ENCODE data around the gene GAGE10. TPM values are rescaled to one million over a fixed set of nuclear protein-coding genes. Genes with fewer than 3 reads are reported as not detected.
A peak's percentile ranks its signal among the peaks of the same experiment; 100 is the strongest.

The GAGE10 gene
- total and polyA plus RNA-seq, 4 experiments from 2014 or later = not detected

DNA sequence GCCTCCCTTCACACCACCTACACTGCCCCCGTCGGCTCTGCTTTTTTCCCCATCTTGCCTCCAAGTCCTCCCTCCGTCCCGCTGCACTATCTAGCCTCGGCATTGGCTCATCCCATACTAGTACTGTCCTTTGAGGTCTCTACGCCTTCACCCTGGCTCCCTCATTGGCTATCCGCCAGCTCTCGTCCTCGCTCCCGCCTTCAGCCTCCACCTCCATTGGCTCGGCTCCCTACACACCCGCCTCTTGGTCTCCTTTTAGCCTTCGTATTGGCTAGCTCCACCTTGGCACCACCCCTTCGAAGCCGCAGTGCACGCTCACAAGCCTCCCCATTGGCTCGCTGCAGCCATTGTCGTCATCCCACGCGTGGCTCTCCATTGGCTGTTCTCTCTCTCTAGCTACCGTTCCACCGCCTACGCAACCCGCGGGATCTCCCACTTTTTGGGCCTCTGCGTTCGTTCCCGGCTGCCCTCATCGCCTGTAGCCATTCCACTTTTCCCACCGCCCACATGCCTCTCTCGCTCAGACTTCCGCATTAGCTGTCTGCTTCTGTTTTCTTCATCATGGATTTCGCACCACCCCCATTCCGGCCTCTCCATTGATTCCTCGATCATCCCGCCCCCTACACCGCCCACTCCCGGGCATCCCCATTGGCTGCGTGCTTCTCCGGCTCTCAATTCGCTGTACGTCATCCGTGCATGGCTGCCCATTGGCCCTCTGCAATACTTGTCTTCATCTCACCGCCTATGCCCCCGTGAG is 34.3 kb upstream of the GAGE10 start:
- POLR2A ChIA-PET (ENCODE audit: partially characterized antibody) = interaction anchor here (0.6 to 3.5 kb wide), 15 partner anchors 11 to 311 kb away, joined by 3 to 36 read pairs (median 4); partner anchors contain the start of genes CCDC22 and PLP2
- Mint-ChIP-seq H3K4me3 (peak overlapping the region; percentile 89 to 99 (median 95)), H3K4me1 (peaks cover 21 to 65% (median 47%) of the 10 kb centered on the region in 4 donors)

GRCh38 chrX:49269767-49270248 is 33.6 kb upstream of the GAGE10 start, which contains the start of gene PPP1R3F:
Gene PPP1R3F (plus strand): TSS chrX:49269793. CDS start chrX:49269870, 77 bp downstream.
- ChIA-PET POLR2A (ENCODE audit: partially characterized antibody) (interaction anchor here (0.6 to 3.5 kb wide), 13 partner anchors 10 to 312 kb away, joined by 3 to 36 read pairs (median 5); partner anchors contain the start of genes CCDC22 and PLP2), CTCF (ENCODE audit: partially characterized antibody) (interaction anchor here (1.1 to 3.4 kb wide), 2 partner anchors 77 kb away, joined by 7 to 15 read pairs; no protein-coding TSS in a partner anchor)
- peaks cover 54% of the 10 kb centered on the region for H3K4me1 ChIP-seq (ENCODE audit: insufficient read depth, low read length)
- H3K4me3 ChIP-seq (ENCODE audit: low read length in 2 of 2) = peak within 1 kb of the TSS; percentile 65 to 68
- Mint-ChIP-seq H3K4me1 (peaks cover 27 to 66% (median 50%) of the 10 kb centered on the region in 4 donors), H3K4me3 (peak within 1 kb of the TSS; percentile 89 to 99 (median 95)), H3K27me3 (no peaks in the 10 kb centered on the region), H3K9me3 (peaks cover 0 to 3% (median 0%) of the 10 kb centered on the region in 8 donors), H3K27ac (peak within 1 kb of the TSS; percentile 99 to 100 (median 100)), H3K36me3 (peaks cover 4 to 13% of the 10 kb centered on the region in 2 donors)
- H3K36me3 ChIP-seq (ENCODE audit: insufficient read depth, low read length) = no peaks in the 10 kb centered on the region
- H3K27me3 ChIP-seq (ENCODE audit: insufficient read depth, low read length) = no peaks in the 10 kb centered on the region
- H3K27ac ChIP-seq (ENCODE audit: low read depth, low read length) = peak within 1 kb of the TSS; percentile 95
- H3K9me3 ChIP-seq (ENCODE audit: control insufficient read depth in 1 of 2, low read length in 2 of 2) = no peaks in the 10 kb centered on the region
- peak in 1 of 5 donors; percentile 53 for DNase-seq
- intact Hi-C loops (cut with micrococcal nuclease) = loop anchor here (1.0 to 10.0 kb wide), 6 partner anchors 35 to 468 kb away; partner anchors contain the start of genes CCDC22, HDAC6, PRAF2 and SYP

More for the DNA sequence above, 34.3 kb upstream of the GAGE10 start:
- peak overlapping the region; percentile 95 for H3K27ac ChIP-seq (ENCODE audit: low read depth, low read length)
- H3K4me3 ChIP-seq (ENCODE audit: low read length in 2 of 2) = peak overlapping the region; percentile 65 to 68
- peaks cover 47% of the 10 kb centered on the region for H3K4me1 ChIP-seq (ENCODE audit: insufficient read depth, low read length)
- no peaks in the 10 kb centered on the region for H3K9me3 ChIP-seq (ENCODE audit: control insufficient read depth in 1 of 2, low read length in 2 of 2)
- no peaks in the 10 kb centered on the region for H3K27me3 Mint-ChIP-seq
- peak; percentile 92 to 98 (median 96) for DNase-seq
- intact Hi-C loops (cut with micrococcal nuclease) = loop anchor here (1.0 to 10.0 kb wide), 5 partner anchors 34 to 467 kb away; partner anchors contain the start of genes CCDC22, HDAC6, PRAF2 and SYP
- no peaks in the 10 kb centered on the region for H3K27me3 ChIP-seq (ENCODE audit: insufficient read depth, low read length)
- peak overlapping the region; percentile 99 to 100 (median 100) for H3K27ac Mint-ChIP-seq
- peaks cover 0 to 3% (median 0%) of the 10 kb centered on the region in 8 donors for H3K9me3 Mint-ChIP-seq
- H3K36me3 Mint-ChIP-seq = peaks cover 4 to 12% of the 10 kb centered on the region in 2 donors
- no peaks in the 10 kb centered on the region for H3K36me3 ChIP-seq (ENCODE audit: insufficient read depth, low read length)
- CTCF ChIA-PET (ENCODE audit: partially characterized antibody) = interaction anchor here (0.7 to 1.1 kb wide), 3 partner anchors 77 to 113 kb away, joined by 3 to 7 read pairs (median 3); no protein-coding TSS in a partner anchor

DNA sequence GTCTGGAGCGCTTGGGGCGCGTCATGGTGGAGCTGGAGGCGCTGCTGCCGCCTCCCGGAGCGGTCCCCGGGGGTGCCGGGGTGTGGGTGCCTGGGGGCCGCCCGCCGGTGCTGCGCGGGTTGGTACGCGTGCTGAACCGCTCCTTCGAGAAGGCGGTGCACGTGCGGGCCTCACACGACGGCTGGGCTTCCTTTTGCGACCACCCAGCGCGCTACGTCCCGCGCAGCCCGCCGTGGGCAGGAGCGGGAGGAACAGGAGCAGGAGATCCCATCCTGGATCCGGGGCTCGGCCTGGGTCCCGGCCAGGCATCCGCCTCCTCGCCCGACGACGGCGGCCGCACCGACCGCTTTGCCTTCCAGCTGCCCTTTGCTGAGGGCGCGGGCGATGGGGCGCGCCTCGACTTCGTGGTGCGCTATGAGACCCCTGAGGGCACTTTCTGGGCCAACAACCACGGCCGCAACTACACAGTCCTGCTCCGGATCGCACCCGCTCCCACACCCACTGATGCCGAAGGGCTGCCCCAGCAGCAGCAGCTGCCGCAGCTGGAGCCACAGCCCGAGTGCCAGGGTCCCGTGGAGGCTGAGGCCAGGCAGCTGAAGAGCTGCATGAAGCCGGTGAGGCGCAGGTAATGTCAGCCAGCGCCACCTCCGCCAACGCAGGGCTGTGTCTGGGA is 33.1 kb upstream of the GAGE10 start:
- POLR2A ChIA-PET (ENCODE audit: partially characterized antibody) = interaction anchor here (0.6 to 3.5 kb wide), 4 partner anchors 35 to 104 kb away, joined by 3 to 28 read pairs (median 6); partner anchors contain the start of gene CCDC22
- H3K27ac Mint-ChIP-seq = peak overlapping the region in 5 of 7 donors; percentile 73 to 91 (median 85)
- H3K4me3 Mint-ChIP-seq = peak overlapping the region; percentile 70 to 88 (median 78)
- CTCF ChIA-PET (ENCODE audit: partially characterized antibody) = interaction anchor here (3.4 kb wide), 1 partner anchor 78 kb away, joined by 15 read pairs; no protein-coding TSS in a partner anchor
- Histone ChIP-seq H3K36me3 (ENCODE audit: insufficient read depth, low read length) (no peaks in the 10 kb centered on the region), H3K27me3 (ENCODE audit: insufficient read depth, low read length) (no peaks in the 10 kb centered on the region), H3K4me1 (ENCODE audit: insufficient read depth, low read length) (peaks cover 59% of the 10 kb centered on the region), H3K4me3 (ENCODE audit: low read length in 2 of 2) (peak overlapping the region; percentile 23 to 68), H3K9me3 (ENCODE audit: control insufficient read depth in 1 of 2, low read length in 2 of 2) (no peaks in the 10 kb centered on the region), H3K27ac (ENCODE audit: low read depth, low read length) (peak overlapping the region; percentile 95)
- no peaks in the 10 kb centered on the region for H3K27me3 Mint-ChIP-seq
- H3K4me1 Mint-ChIP-seq = peaks cover 33 to 67% (median 53%) of the 10 kb centered on the region in 4 donors
- peaks cover 0 to 3% (median 0%) of the 10 kb centered on the region in 8 donors for H3K9me3 Mint-ChIP-seq
- intact Hi-C loops (cut with micrococcal nuclease) = loop anchor here (5.0 kb wide), 1 partner anchor 37 kb away; no protein-coding TSS in a partner anchor
- peaks cover 4 to 14% of the 10 kb centered on the region in 2 donors for H3K36me3 Mint-ChIP-seq
- no peak for DNase-seq

DNA sequence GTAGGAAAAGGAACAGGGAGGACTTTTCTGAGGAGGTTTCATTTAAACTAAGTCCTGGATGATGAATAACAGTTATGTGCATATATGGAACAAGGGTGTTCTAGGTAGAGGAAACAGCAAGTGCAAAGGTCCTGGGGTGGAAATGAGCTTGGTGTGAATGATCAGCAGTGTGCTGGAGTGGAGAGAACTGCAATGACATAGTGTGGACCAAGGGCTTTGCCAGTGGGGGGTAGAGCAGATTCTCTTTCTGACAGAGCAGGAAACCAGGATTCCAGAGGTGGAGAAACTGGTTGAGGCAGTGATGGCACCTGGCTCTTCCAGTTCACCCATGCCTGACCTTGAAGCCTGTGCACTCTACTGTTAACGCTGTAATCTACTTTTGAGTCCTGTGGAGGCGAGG is 32.1 kb upstream of the GAGE10 start:
- H3K27ac Mint-ChIP-seq = peak overlapping the region; percentile 57 to 91 (median 84)
- H3K9me3 ChIP-seq (ENCODE audit: control insufficient read depth in 1 of 2, low read length in 2 of 2) = no peaks in the 10 kb centered on the region
- peaks cover 39 to 77% (median 61%) of the 10 kb centered on the region in 4 donors for H3K4me1 Mint-ChIP-seq
- CTCF ChIA-PET (ENCODE audit: partially characterized antibody) = interaction anchor here (3.4 kb wide), 1 partner anchor 79 kb away, joined by 15 read pairs; no protein-coding TSS in a partner anchor
- no peak for DNase-seq
- intact Hi-C loops (cut with micrococcal nuclease) = loop anchor here (5.0 kb wide), 1 partner anchor 36 kb away; no protein-coding TSS in a partner anchor
- peaks cover 69% of the 10 kb centered on the region for H3K4me1 ChIP-seq (ENCODE audit: insufficient read depth, low read length)
- no peaks in the 10 kb centered on the region for H3K27me3 ChIP-seq (ENCODE audit: insufficient read depth, low read length)
- no peaks in the 10 kb centered on the region for H3K36me3 ChIP-seq (ENCODE audit: insufficient read depth, low read length)
- POLR2A ChIA-PET (ENCODE audit: partially characterized antibody) = interaction anchor here (0.7 to 3.2 kb wide), 9 partner anchors 14 to 313 kb away, joined by 3 to 17 read pairs (median 4); partner anchors contain the start of gene CCDC22
- H3K27ac ChIP-seq (ENCODE audit: low read depth, low read length) = peak overlapping the region; percentile 95
- peaks cover 4 to 14% of the 10 kb centered on the region in 2 donors for H3K36me3 Mint-ChIP-seq
- H3K9me3 Mint-ChIP-seq = peaks cover 0 to 3% (median 0%) of the 10 kb centered on the region in 8 donors
- peak overlapping the region; percentile 70 to 88 (median 78) for H3K4me3 Mint-ChIP-seq
- H3K27me3 Mint-ChIP-seq = no peaks in the 10 kb centered on the region
- peak overlapping the region; percentile 65 to 68 for H3K4me3 ChIP-seq (ENCODE audit: low read length in 2 of 2)

DNA sequence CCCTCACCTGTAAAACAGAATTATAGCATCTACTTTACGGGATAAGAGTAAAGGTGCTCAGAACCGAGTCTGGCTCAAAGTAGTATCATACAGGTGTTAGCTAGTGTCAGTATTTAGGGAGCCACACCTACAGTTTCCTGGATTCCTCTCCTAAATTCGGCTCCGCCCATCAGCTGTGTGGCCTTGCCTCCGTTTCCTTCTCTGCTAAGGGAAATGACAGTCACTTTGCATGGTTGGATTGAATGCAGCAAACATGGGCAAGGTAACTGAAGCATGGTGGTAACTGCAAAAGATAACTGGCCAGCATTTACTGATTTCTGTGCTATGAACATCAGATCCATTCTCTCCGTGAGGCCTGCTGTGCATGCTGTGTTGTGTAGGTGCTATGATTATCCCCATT is 31.0 kb upstream of the GAGE10 start:
- H3K27ac ChIP-seq (ENCODE audit: low read depth, low read length) = peak overlapping the region; percentile 95
- ChIA-PET POLR2A (ENCODE audit: partially characterized antibody) (interaction anchor here (0.9 to 3.2 kb wide), 17 partner anchors 9 to 589 kb away, joined by 3 to 17 read pairs (median 8); partner anchors contain the start of genes CCDC22, FOXP3, PLP2 and WAS), CTCF (ENCODE audit: partially characterized antibody) (interaction anchor here (1.1 to 3.4 kb wide), 3 partner anchors 19 to 80 kb away, joined by 3 to 15 read pairs (median 7); no protein-coding TSS in a partner anchor)
- peaks cover 80% of the 10 kb centered on the region for H3K4me1 ChIP-seq (ENCODE audit: insufficient read depth, low read length)
- Mint-ChIP-seq H3K4me1 (peaks cover 47 to 86% (median 69%) of the 10 kb centered on the region in 4 donors), H3K4me3 (peak overlapping the region; percentile 70 to 88 (median 80)), H3K36me3 (peaks cover 8 to 14% of the 10 kb centered on the region in 2 donors), H3K9me3 (peaks cover 0 to 2% (median 0%) of the 10 kb centered on the region in 8 donors), H3K27ac (peak overlapping the region; percentile 73 to 92 (median 91)), H3K27me3 (no peaks in the 10 kb centered on the region)
- no peaks in the 10 kb centered on the region for H3K36me3 ChIP-seq (ENCODE audit: insufficient read depth, low read length)
- intact Hi-C loops (cut with micrococcal nuclease) = loop anchor here (5.0 kb wide), 1 partner anchor 35 kb away; no protein-coding TSS in a partner anchor
- no peaks in the 10 kb centered on the region for H3K9me3 ChIP-seq (ENCODE audit: control insufficient read depth in 1 of 2, low read length in 2 of 2)
- peak in 3 of 5 donors; percentile 25 to 28 (median 26) for DNase-seq
- H3K4me3 ChIP-seq (ENCODE audit: low read length in 2 of 2) = peak overlapping the region; percentile 65 to 68
- H3K27me3 ChIP-seq (ENCODE audit: insufficient read depth, low read length) = no peaks in the 10 kb centered on the region

- H3K27ac Mint-ChIP-seq = peak overlapping the region; percentile 79 to 92 (median 84)
Measured at GRCh38 chrX:49273181-49273727, 30.2 kb upstream of the GAGE10 start.

More at GRCh38 chrX:49273181-49273727, 30.2 kb upstream of the GAGE10 start:
- H3K36me3 Mint-ChIP-seq = peaks cover 12 to 14% of the 10 kb centered on the region in 2 donors
- ChIA-PET POLR2A (ENCODE audit: partially characterized antibody) (interaction anchor here (0.7 to 3.2 kb wide), 20 partner anchors 8 to 605 kb away, joined by 3 to 17 read pairs (median 6); partner anchors contain the start of genes CCDC22, FOXP3 and PLP2), CTCF (ENCODE audit: partially characterized antibody) (interaction anchor here (1.1 to 3.4 kb wide), 3 partner anchors 18 to 80 kb away, joined by 3 to 15 read pairs (median 7); no protein-coding TSS in a partner anchor)
- peak overlapping the region; percentile 70 to 88 (median 80) for H3K4me3 Mint-ChIP-seq
- Histone ChIP-seq H3K27ac (ENCODE audit: low read depth, low read length) (peak overlapping the region; percentile 31), H3K4me3 (ENCODE audit: low read length in 2 of 2) (peak overlapping the region; percentile 29 to 68), H3K9me3 (ENCODE audit: control insufficient read depth in 1 of 2, low read length in 2 of 2) (no peaks in the 10 kb centered on the region), H3K27me3 (ENCODE audit: insufficient read depth, low read length) (no peaks in the 10 kb centered on the region), H3K4me1 (ENCODE audit: insufficient read depth, low read length) (peaks cover 83% of the 10 kb centered on the region), H3K36me3 (ENCODE audit: insufficient read depth, low read length) (no peaks in the 10 kb centered on the region)
- no peaks in the 10 kb centered on the region for H3K27me3 Mint-ChIP-seq
- intact Hi-C loops (cut with micrococcal nuclease) = loop anchor here (5.0 kb wide), 1 partner anchor 34 kb away; no protein-coding TSS in a partner anchor
- peaks cover 0 to 2% (median 0%) of the 10 kb centered on the region in 8 donors for H3K9me3 Mint-ChIP-seq
- DNase-seq = peak; percentile 73 to 80 (median 79)
- H3K4me1 Mint-ChIP-seq = peaks cover 54 to 90% (median 72%) of the 10 kb centered on the region in 4 donors

Data from CD4-positive, alpha-beta memory T cell (primary cell).